Camera-type eye (tissue), 1 donor: ENCODE results near the gene FAM187B. TPM values are rescaled to one million over a fixed set of nuclear protein-coding genes. Genes with fewer than 3 reads are reported as not detected.

Source experiments
- total RNA-seq: library from RNA; depleted of rRNA; stranded (reverse); fragments of >200 nt; gene quantifications from one replicate; pipeline ENCODE4 v1.2.3, GENCODE V29; 2014

The FAM187B gene
- total RNA-seq = not detected

GRCh38 chr19:35228177-35228930 is at the start of gene FAM187B:
TSS of gene FAM187B (minus strand) at chr19:35228739. CDS start at chr19:35228680, 59 bp downstream.

GRCh38 chr19:35268536-35269437 is 40.2 kb upstream of the FAM187B start, which contains the start of gene USF2:
TSS of gene USF2 (plus strand) at chr19:35268962. CDS start at chr19:35269102, 140 bp downstream.

DNA sequence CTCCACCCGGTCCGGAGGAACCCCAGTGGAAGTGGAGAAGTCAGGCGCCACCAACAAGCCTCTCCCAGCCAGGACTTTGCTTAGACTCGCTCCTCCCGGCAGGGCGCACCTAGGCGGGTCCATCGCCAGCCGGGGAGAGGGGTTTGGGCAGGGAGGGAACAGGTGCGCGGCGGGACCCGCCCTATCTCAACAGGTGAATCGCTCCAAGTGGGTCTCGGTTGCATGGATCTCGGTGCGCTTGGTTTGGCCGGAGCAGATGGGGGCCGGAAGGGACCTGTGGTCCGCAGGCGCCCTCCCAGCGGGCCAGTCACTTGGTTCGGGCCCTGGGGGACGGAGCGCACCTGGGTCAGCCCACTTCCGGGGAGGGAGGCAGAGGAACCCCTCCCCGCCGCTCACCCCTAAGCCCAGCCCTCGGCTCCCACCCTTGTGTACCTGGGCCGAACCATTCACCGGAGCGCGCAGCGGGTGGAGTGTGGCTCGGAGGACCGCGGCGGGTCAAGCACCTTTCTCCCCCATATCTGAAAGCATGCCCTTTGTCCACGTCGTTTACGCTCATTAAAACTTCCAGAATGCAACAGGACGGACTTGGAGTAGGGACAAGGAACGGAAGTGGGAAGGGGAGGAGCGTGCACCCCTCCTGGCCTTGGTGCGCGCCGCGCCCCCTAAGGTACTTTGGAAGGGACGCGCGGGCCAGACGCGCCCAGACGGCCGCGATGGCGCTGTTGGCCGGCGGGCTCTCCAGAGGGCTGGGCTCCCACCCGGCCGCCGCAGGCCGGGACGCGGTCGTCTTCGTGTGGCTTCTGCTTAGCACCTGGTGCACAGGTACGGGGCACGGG is 20.0 kb upstream of the FAM187B start, which contains the start of gene LSR:
TSS of gene LSR (plus strand) at position 693 of the 836 bp plus-strand sequence. CDS start at position 714, 21 bp downstream.

Other genes with a start within 250 kb of the FAM187B start
- gene GRAMD1A, start 228.4 kb downstream of the FAM187B start, total RNA-seq = 58.8 TPM
- 14.0 TPM for gene SCN1B, start 198.3 kb downstream of the FAM187B start, total RNA-seq
- 0.93 TPM for gene HPN, start 187.0 kb downstream of the FAM187B start, total RNA-seq
- gene FXYD3, start 112.9 kb downstream of the FAM187B start, total RNA-seq = 20.7 TPM
- gene LGI4, start 93.7 kb downstream of the FAM187B start, total RNA-seq = 50.3 TPM
- 34.8 TPM for gene FXYD1, start 89.9 kb downstream of the FAM187B start, total RNA-seq
- 8.3 TPM for gene FXYD7, start 85.5 kb downstream of the FAM187B start, total RNA-seq
- 3.5 TPM for gene FXYD5, start 74.0 kb downstream of the FAM187B start, total RNA-seq
- 12.9 TPM for gene LSR, start 20.3 kb upstream of the FAM187B start, total RNA-seq
- gene USF2, start 40.2 kb upstream of the FAM187B start, total RNA-seq = 82.7 TPM
- not detected for gene HAMP, start 53.8 kb upstream of the FAM187B start, total RNA-seq
- gene MAG, start 63.4 kb upstream of the FAM187B start, total RNA-seq = 1.2 TPM
- gene CD22, start 100.4 kb upstream of the FAM187B start, total RNA-seq = 0.66 TPM
- gene FFAR1, start 119.2 kb upstream of the FAM187B start, total RNA-seq = not detected
- 0.44 TPM for gene FFAR3, start 129.7 kb upstream of the FAM187B start, total RNA-seq
- gene GPR42, start 142.3 kb upstream of the FAM187B start, total RNA-seq = not detected
- not detected for gene FFAR2, start 219.5 kb upstream of the FAM187B start, total RNA-seq